WERI-Rb-1 (cell line): ENCODE data around the gene UBE2C.

Experiments used
- DNase-seq: peaks from one replicate; pipeline ENCODE4 v3.0.0-alpha.2; 2020
- H3K27ac ChIP-seq: fragments of 250-450 bp; sonication (Bioruptor Pico); 2 replicates; pipeline ENCODE4 v1.5.1; 2020; ENCODE audit warnings: mild to moderate bottlenecking, moderate library complexity
- H3K27me3 ChIP-seq: fragments of 250-450 bp; sonication (Bioruptor Pico); 2 replicates; pipeline ENCODE4 v1.5.1; 2021; ENCODE audit warnings: mild to moderate bottlenecking, low read depth, moderate library complexity; ENCODE audit not compliant: insufficient read depth, severe bottlenecking
- H3K36me3 ChIP-seq: fragments of 250-450 bp; sonication (Bioruptor Pico); 2 replicates; pipeline ENCODE4 v1.5.1; 2020; ENCODE audit warnings: mild to moderate bottlenecking, moderate library complexity
- H3K4me3 ChIP-seq: 2 replicates; pipeline ENCODE4 v1.5.1; 2011; ENCODE audit warnings: low read depth, mild to moderate bottlenecking, control low read depth, low read length
- H3K9me3 ChIP-seq: fragments of 250-450 bp; sonication (Bioruptor Pico); 2 replicates; pipeline ENCODE4 v1.5.1; 2021; ENCODE audit warnings: mild to moderate bottlenecking, moderate library complexity; ENCODE audit not compliant: severe bottlenecking
- TF ChIP-seq, protein P1 (sequence below): IDR thresholded peaks from 2 replicates; pipeline ENCODE4 v1.5.1; 2011; ENCODE audit warnings: low read depth, mild to moderate bottlenecking, control low read depth, inconsistent platforms, low read length

Gene UBE2C

DNA sequence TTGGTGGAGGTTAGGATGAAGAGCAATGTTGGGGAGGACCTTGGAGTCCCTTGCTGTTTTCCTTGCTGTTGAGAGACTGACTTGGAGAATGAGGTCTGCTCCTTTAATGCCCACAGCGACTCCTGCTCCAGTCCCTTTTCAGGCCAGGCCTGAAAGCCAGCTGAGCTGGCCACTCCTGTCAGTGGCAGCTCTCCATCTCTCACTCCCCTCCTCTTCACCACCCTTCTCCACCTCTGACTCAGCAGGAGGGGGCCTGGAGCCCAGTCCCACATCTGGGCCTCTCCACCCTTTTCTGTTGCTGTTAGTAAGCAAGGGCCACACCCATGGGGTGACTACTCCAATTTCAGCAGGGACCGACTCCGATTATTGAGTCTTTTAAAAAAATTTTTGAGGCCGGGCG, 23.4 kb downstream of the UBE2C start:
- TF ChIP-seq, protein P1, sequence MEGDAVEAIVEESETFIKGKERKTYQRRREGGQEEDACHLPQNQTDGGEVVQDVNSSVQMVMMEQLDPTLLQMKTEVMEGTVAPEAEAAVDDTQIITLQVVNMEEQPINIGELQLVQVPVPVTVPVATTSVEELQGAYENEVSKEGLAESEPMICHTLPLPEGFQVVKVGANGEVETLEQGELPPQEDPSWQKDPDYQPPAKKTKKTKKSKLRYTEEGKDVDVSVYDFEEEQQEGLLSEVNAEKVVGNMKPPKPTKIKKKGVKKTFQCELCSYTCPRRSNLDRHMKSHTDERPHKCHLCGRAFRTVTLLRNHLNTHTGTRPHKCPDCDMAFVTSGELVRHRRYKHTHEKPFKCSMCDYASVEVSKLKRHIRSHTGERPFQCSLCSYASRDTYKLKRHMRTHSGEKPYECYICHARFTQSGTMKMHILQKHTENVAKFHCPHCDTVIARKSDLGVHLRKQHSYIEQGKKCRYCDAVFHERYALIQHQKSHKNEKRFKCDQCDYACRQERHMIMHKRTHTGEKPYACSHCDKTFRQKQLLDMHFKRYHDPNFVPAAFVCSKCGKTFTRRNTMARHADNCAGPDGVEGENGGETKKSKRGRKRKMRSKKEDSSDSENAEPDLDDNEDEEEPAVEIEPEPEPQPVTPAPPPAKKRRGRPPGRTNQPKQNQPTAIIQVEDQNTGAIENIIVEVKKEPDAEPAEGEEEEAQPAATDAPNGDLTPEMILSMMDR, result no peak
- H3K27ac ChIP-seq, result no peak overlapping the region
- no peaks in the 10 kb centered on the region for H3K9me3 ChIP-seq
- no peaks in the 10 kb centered on the region for H3K27me3 ChIP-seq
- H3K4me3 ChIP-seq, result no peak overlapping the region
- peaks cover 8% of the 10 kb centered on the region; the same call in 1 of the 2 replicates for H3K36me3 ChIP-seq
- no peak for DNase-seq

DNA sequence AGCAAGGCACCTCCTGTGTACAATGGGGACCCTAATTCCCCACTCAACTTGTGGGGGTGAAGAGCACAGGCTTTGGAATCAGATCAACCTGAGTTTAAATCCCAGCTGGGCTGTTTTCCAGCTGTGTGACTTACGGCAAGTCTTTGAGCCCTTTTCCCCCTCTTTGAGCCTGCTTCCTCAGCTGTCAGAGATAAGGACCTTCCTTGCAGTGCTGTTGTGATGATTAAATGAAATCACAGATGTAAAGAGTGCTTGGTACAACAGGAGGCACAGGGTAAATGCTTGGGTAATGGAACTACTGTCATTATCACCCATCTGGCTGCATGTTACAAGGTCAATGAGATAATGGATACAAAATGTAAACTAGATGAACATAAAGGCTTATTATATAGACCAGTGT, 24.4 kb downstream of the UBE2C start:
- H3K27me3 ChIP-seq, result no peaks in the 10 kb centered on the region
- no peak for DNase-seq
- no peaks in the 10 kb centered on the region for H3K9me3 ChIP-seq
- no peak overlapping the region for H3K4me3 ChIP-seq
- no peak overlapping the region for H3K27ac ChIP-seq
- peaks cover 16% of the 10 kb centered on the region; the same call in 1 of the 2 replicates for H3K36me3 ChIP-seq
- TF ChIP-seq, protein P1, result no peak

DNA sequence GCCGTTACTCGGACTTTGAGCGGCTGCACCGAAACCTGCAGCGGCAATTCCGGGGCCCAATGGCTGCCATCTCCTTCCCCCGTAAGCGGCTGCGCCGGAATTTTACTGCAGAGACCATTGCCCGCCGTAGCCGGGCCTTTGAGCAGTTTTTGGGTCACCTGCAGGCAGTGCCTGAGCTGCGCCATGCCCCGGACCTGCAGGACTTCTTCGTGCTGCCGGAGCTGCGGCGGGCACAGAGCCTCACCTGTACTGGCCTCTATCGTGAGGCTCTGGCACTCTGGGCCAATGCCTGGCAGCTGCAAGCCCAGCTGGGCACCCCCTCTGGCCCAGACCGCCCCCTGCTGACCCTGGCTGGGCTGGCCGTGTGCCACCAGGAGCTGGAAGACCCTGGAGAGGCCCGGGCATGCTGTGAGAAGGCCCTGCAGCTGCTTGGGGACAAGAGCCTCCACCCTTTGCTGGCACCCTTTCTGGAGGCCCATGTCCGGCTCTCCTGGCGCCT, 28.3 kb downstream of the UBE2C start:
- TF ChIP-seq, protein P1, result no peak
- no peak overlapping the region for H3K27ac ChIP-seq
- no peaks in the 10 kb centered on the region for H3K9me3 ChIP-seq
- peaks cover 29% of the 10 kb centered on the region for H3K36me3 ChIP-seq
- no peak overlapping the region for H3K4me3 ChIP-seq
- no peaks in the 10 kb centered on the region for H3K27me3 ChIP-seq
- no peak for DNase-seq

DNA sequence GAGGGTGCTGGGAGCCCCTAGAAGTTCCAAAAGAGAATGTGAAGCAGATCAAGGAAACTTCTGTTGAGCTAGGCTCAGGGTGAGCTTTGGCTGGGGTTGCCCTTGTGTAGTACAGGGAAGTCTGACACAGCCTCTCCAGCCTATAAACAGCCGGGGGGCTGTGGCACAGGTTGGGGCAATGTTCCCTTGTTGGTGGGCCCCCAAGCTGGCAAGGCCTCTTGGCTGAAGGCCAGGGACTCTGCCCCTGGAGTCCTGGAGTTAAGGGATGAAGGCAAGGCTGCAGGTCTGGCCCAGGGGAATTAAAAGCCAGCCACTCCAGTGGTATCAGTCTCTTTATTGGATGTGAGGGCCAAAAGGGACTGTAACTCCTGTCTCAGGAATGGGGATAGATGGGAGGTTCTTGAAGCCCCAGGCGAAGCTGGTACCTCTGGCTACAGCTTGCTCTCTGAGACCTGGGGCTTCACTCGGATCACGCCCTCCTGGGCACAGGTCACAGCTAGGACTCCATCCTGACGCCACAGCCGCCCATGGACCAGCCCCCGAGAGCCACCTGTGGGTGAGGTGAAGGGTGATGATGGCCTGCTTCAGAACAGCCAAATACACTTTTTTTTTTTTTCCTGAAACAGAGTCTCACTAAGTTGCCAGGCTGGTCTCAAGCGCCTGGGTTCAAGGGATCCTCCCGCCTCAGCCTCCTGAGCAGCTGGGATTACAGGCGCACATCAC, 29.1 kb downstream of the UBE2C start:
- H3K9me3 ChIP-seq, result no peaks in the 10 kb centered on the region
- H3K4me3 ChIP-seq, result no peak overlapping the region
- TF ChIP-seq, protein P1, result no peak
- DNase-seq, result no peak
- no peak overlapping the region for H3K27ac ChIP-seq
- H3K36me3 ChIP-seq, result peaks cover 34% of the 10 kb centered on the region
- H3K27me3 ChIP-seq, result no peaks in the 10 kb centered on the region

DNA sequence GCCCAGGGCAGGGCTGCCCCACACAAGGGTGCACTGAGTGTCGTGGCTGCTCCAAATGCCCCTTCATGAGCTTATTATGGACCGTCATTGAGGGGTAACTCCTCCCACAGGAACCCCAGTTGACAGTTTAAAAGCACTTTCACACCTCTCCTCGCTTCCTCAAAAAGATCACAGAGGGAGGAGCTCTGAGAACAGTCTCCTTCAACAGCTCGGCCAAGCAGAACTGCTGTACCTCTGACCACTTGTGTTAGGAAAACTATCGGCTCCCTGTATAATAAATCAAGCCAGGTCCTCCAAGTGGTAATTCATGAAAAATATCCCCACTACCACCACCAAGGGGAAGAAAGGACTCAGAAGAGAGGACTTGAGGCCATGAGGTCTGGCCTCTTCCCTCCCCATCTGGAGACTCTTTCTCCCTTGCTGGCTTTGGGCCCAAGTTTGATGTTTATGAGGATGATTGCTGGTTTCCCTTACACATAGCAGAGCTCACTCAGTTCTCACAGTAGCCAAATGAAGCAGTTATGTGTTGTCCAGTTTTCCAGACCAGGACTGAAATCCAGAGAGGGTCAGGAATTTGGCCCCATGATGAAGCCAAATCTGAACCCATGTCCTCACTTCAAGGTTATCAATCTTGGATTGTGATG, 29.8 kb downstream of the UBE2C start:
- Histone ChIP-seq H3K4me3 (no peak overlapping the region), H3K27me3 (no peaks in the 10 kb centered on the region), H3K27ac (no peak overlapping the region), H3K36me3 (peaks cover 34% of the 10 kb centered on the region), H3K9me3 (no peaks in the 10 kb centered on the region)
- TF ChIP-seq, protein P1, result no peak
- DNase-seq, result no peak
